A549 (cell line): Measurements from ENCODE around the gene NHERF1. TPM values are rescaled to one million over a fixed set of nuclear protein-coding genes. Genes with fewer than 3 reads are reported as not detected.

Experiments
- ATAC-seq, 2 experiments: fragments of 200-7000 bp in 1 of 2; fragments of >200 bp in 1 of 2; cut with Nextera tagmentation in 1 of 2; cut with Tn5 transposase in 1 of 2; 3 replicates each; pipeline versions ENCODE4 v1.8.0 to v1.9.1; 2018 to 2020; ENCODE audit warnings: mild to moderate bottlenecking in 1 of 2, moderate library complexity in 1 of 2
- CTCF ChIA-PET: fragments of 300-600 bp; sonication (Branson Sonifier 250); formaldehyde crosslinking; extraction: SDS; loops from one replicate; lab custom pipeline; 2021; ENCODE audit warnings: antibody characterized with exemption, inconsistent platforms; lab: Yijun Ruan, JAX
- POLR2A ChIA-PET: fragments of 350-600 bp; formaldehyde crosslinking; extraction: SDS; loops from one replicate; lab custom pipeline; 2021; ENCODE audit warnings: antibody characterized with exemption, inconsistent platforms; lab: Yijun Ruan, JAX
- DNase-seq, 2 experiments: peaks; one replicate each; pipeline versions ENCODE4 v3.0.0 to v3.0.0-alpha.2; 2011 to 2016; ENCODE audit warnings: low read depth in 1 of 2, low spot score in 1 of 2
- FAIRE-seq: peaks from 2 replicates; lab custom pipeline; 2011; peaks lifted over from hg19 to GRCh38; lab: Jason Lieb, UNC
- H3K27ac ChIP-seq, 2 experiments: fragments of >200 bp; sonication (Bioruptor Twin); formaldehyde crosslinking; 3 replicates each; pipeline ENCODE4 v1.5.1; 2016 to 2017
- H3K4me1 ChIP-seq: fragments of >200 bp; sonication (Bioruptor Twin); formaldehyde crosslinking; 3 replicates; pipeline ENCODE4 v1.6.1; 2016
- H3K4me2 ChIP-seq: fragments of >200 bp; sonication (Bioruptor Twin); formaldehyde crosslinking; 3 replicates; pipeline ENCODE4 v1.6.1; 2016
- H3K4me3 ChIP-seq: fragments of >200 bp; sonication (Bioruptor Twin); formaldehyde crosslinking; 3 replicates; pipeline ENCODE4 v1.5.1; 2016
- H3K9me3 ChIP-seq: fragments of >200 bp; sonication (Bioruptor Twin); formaldehyde crosslinking; 3 replicates; pipeline ENCODE4 v1.6.1; 2016
- BHLHE40 ChIP-seq: IDR thresholded peaks from 2 replicates; pipeline ENCODE4 v1.6.1; 2012; ENCODE audit warnings: low read depth, low read length, inconsistent platforms
- EHF ChIP-seq: fragments of 250-450 bp; sonication (Bioruptor Pico); IDR thresholded peaks from 2 replicates; pipeline ENCODE4 v1.5.0; 2020; ENCODE audit warnings: mild to moderate bottlenecking
- ESRRA ChIP-seq: fragments of 150-350 bp; IDR thresholded peaks from 2 replicates; pipeline ENCODE4 v1.6.1; 2014; ENCODE audit warnings: mild to moderate bottlenecking, low read length, borderline replicate concordance
- FOSB ChIP-seq: fragments of 250-450 bp; sonication (Bioruptor Pico); IDR thresholded peaks from 2 replicates; pipeline ENCODE4 v1.5.0; 2020; ENCODE audit warnings: mild to moderate bottlenecking, moderate library complexity
- FOSL2 ChIP-seq, 2 experiments: fragments of 450-650 bp in 1 of 2; fragments of >200 bp in 1 of 2; sonication (Bioruptor Twin) in 1 of 2; formaldehyde crosslinking; IDR thresholded peaks; 2 replicates each; pipeline versions ENCODE4 v1.5.0 to v1.6.1; 2016 to 2020; ENCODE audit warnings: mild to moderate bottlenecking in 1 of 2, moderate library complexity in 1 of 2
- GATA3 ChIP-seq: IDR thresholded peaks from 2 replicates; pipeline ENCODE4 v1.6.1; 2012; ENCODE audit warnings: borderline replicate concordance
- HDAC2 ChIP-seq: fragments of 200-600 bp; sonication (generic); IDR thresholded peaks from 2 replicates; pipeline ENCODE4 v1.6.1; 2016
- RAD21 ChIP-seq, 2 experiments: fragments of >200 bp in 1 of 2; sonication (Bioruptor Twin) in 1 of 2; formaldehyde crosslinking in 1 of 2; IDR thresholded peaks in 1 of 2; conservative IDR thresholded peaks in 1 of 2; 2 replicates in 1 of 2; 3 replicates in 1 of 2; pipeline ENCODE4 v1.6.1; 2012 to 2018; ENCODE audit warnings: inconsistent platforms in 1 of 2
- SMC3 ChIP-seq: fragments of >200 bp; sonication (Bioruptor Twin); formaldehyde crosslinking; IDR thresholded peaks from 3 replicates; pipeline ENCODE4 v1.6.1; 2018; ENCODE audit warnings: inconsistent platforms
- TP53 ChIP-seq: fragments of 250-450 bp; sonication (Bioruptor Pico); IDR thresholded peaks from 2 replicates; pipeline ENCODE4 v1.5.0; 2021; ENCODE audit warnings: mild to moderate bottlenecking, moderate library complexity
- WGBS: methylation state at CpG from one replicate; pipeline ENCODE4 v1.1.6; 2017; ENCODE audit errors: missing lambda C conversion rate; 5-methylcytosine and 5-hydroxymethylcytosine counted together
- polyA plus RNA-seq, 4 experiments: library from polyadenylated mRNA; depleted of rRNA in 3 of 4; stranded (reverse); fragments of >200 nt; fragmentation: RNase III in 1 of 4; extraction: RNeasy Plus Mini Kit Qiagen cat#74134 plus additional on column Dnase treatment in 1 of 4; gene quantifications; 2 replicates in 3 of 4; 3 replicates in 1 of 4; pipeline ENCODE4 v1.2.3, GENCODE V29; 2011 to 2017
- TF ChIP-seq, protein P1 (sequence below): IDR thresholded peaks from 2 replicates; pipeline ENCODE4 v1.6.1; 2012
- TF ChIP-seq, protein P2 (sequence below): fragments of >200 bp; sonication (Bioruptor Twin); formaldehyde crosslinking; IDR thresholded peaks from 3 replicates; pipeline ENCODE4 v1.5.1; 2016

The NHERF1 gene
- polyA plus RNA-seq, 2 of the 4 experiments (the other 2 are of a cell fraction), result 41.5 to 51.5 TPM

DNA sequence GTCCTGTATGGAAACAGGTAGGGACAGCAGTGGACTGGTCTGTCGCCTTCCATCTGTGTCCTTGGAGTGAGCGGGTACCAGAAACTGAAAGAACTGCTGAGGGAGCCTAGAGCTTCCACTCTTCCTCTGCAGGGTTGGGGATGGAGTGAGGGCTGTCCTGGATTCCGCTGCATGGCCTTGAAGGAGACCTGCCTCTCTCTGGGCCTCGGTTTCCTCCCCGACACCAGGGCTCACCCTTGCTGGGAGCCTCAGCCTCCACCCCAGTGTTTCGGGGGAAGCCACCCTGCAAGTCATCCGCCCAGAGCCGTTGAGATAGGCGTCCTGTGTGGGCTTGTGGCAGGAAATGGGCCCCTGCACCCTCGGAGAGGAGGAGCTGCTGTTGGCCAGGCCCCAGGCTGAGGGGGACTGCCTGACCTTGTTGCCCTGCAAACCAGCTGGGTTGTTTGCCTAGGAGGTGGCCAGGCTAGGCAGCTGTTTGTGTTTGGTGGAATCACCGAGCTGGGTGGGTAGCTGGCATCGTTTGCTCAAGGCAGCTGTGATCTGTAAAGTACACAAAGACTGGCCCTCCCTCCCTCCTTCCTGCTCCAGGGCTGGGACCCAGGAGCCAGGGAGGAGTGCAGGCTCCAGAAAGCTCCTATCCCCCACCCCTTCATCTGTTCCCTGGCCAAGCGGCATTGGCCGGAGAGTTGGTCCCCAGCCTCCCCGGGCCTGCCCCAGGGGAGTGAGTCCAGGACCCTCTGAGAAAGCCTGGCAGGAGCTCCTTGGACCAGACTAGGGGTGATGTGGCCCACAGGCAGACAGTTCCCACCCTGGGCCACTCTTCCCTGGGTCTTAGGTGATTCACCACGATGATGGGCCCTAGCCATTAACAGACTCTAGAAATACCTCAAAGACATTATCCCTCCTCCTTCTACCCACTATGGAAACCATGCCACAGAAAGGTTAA is 10.1 kb upstream of the NHERF1 start:
- H3K27ac ChIP-seq, result peak overlapping the region; percentile 54 to 83
- POLR2A ChIA-PET, result interaction anchor here (0.7 to 1.6 kb wide), 5 partner anchors 9 to 124 kb away, joined by 3 to 8 read pairs (median 4); no protein-coding TSS in a partner anchor
- peak; percentile 4 to 55; a peak in 3 of 6 replicates for ATAC-seq
- WGBS, result 34% methylated on average over 15 of the region's 16 CpGs
- H3K4me3 ChIP-seq, result peak overlapping the region; percentile 40
- DNase-seq, result peak in 1 of 2 experiments; percentile 81
- CTCF ChIA-PET, result interaction anchor here (0.6 to 7.8 kb wide), 40 partner anchors 8 to 281 kb away, joined by 3 to 145 read pairs (median 4); partner anchors contain the start of genes CD300H, NAT9 and NHERF1
- no peak for FAIRE-seq
- H3K9me3 ChIP-seq, result no peaks in the 10 kb centered on the region
- peak overlapping the region; percentile 86 for H3K4me2 ChIP-seq
- TF ChIP-seq GATA3 (peak; percentile 66), HDAC2 (no peak)
- TF ChIP-seq, protein P1, sequence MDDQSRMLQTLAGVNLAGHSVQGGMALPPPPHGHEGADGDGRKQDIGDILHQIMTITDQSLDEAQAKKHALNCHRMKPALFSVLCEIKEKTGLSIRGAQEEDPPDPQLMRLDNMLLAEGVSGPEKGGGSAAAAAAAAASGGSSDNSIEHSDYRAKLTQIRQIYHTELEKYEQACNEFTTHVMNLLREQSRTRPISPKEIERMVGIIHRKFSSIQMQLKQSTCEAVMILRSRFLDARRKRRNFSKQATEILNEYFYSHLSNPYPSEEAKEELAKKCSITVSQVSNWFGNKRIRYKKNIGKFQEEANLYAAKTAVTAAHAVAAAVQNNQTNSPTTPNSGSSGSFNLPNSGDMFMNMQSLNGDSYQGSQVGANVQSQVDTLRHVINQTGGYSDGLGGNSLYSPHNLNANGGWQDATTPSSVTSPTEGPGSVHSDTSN, result peak; percentile 68; the same call in 1 of the 2 replicates
- H3K4me1 ChIP-seq, result peaks cover 42% of the 10 kb centered on the region

DNA sequence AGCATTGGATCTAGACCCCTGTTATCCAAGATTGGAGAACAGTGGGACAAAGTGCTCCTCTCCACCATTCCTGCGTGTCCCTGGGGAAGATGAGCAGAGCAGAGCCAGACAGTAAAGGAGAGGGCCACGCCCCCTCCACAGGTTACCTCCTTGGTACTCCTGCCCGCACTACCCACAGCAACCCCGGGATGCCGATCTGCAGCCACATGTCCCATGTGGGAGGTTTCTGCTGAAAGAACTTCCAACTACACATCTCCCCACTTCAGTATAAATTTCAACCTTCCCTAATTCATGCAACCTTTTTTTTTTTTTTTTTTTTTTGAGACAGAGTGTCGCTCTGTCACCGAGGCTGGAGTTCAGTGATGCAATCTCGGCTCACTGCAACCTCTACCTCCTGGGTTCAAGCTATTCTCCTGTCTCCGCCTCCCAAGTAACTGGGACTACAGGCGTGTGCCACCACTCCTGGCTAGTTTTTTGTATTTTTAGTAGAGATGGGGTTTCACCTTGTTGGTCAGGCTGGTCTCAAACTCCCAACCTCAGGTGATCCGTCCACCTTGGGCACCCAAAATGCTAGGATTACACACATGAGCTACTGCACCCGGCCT is 9.1 kb upstream of the NHERF1 start:
- 79% methylated on average over 12 of the region's 12 CpGs for WGBS
- H3K4me2 ChIP-seq, result peak overlapping the region; percentile 86
- no peaks in the 10 kb centered on the region for H3K9me3 ChIP-seq
- H3K4me3 ChIP-seq, result no peak overlapping the region
- FAIRE-seq, result no peak
- no peak for ATAC-seq
- POLR2A ChIA-PET, result no interaction called here
- H3K4me1 ChIP-seq, result peaks cover 38% of the 10 kb centered on the region
- DNase-seq, result no peak
- CTCF ChIA-PET, result interaction anchor here (0.6 to 7.8 kb wide), 12 partner anchors 7 to 219 kb away, joined by 4 to 145 read pairs (median 24); partner anchors contain the start of genes CD300H, NAT9 and NHERF1
- peak overlapping the region; percentile 44 to 62; a peak in 4 of 6 replicates for H3K27ac ChIP-seq
- TF ChIP-seq ESRRA (no peak), FOSB (CRISPR knock-in tag) (no peak), RAD21 (conservative IDR thresholded peaks at IDR 0.05 in 1 of 2, IDR thresholded peaks at IDR 0.05 in 1 of 2) (no peak), EHF (CRISPR knock-in tag) (no peak)
- TF ChIP-seq, all 56 proteins: peak for 0

DNA sequence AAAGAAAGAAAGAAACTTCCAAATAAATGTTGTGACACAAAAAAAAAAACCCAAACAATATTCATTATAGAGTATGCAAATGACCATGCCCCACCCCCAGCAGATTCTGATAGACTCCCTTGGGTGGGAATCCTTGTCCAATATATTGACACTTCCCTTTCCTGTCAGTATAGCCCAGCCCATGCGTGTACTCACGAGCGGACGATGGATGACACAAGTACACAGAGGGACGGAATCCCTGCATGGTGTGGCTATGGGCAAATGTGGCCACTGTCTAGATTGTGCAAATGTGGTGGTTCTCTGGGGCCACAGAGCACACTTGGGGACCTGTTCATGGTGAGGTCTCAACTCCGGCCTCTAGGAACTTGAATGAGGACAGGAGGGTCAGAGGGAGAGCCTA is 8.3 kb upstream of the NHERF1 start:
- Histone ChIP-seq H3K4me3 (no peak overlapping the region), H3K27ac (no peak overlapping the region), H3K4me1 (peaks cover 38% of the 10 kb centered on the region), H3K4me2 (no peak overlapping the region), H3K9me3 (no peaks in the 10 kb centered on the region)
- ATAC-seq (no peak), FAIRE-seq (no peak), DNase-seq (no peak)
- ChIA-PET CTCF (interaction anchor here (5.9 to 7.8 kb wide), 2 partner anchors 32 to 51 kb away, joined by 28 to 107 read pairs; partner anchors contain the start of gene NAT9), POLR2A (no interaction called here)
- 88% methylated on average over 6 of the region's 6 CpGs for WGBS
- TF ChIP-seq, protein P2, sequence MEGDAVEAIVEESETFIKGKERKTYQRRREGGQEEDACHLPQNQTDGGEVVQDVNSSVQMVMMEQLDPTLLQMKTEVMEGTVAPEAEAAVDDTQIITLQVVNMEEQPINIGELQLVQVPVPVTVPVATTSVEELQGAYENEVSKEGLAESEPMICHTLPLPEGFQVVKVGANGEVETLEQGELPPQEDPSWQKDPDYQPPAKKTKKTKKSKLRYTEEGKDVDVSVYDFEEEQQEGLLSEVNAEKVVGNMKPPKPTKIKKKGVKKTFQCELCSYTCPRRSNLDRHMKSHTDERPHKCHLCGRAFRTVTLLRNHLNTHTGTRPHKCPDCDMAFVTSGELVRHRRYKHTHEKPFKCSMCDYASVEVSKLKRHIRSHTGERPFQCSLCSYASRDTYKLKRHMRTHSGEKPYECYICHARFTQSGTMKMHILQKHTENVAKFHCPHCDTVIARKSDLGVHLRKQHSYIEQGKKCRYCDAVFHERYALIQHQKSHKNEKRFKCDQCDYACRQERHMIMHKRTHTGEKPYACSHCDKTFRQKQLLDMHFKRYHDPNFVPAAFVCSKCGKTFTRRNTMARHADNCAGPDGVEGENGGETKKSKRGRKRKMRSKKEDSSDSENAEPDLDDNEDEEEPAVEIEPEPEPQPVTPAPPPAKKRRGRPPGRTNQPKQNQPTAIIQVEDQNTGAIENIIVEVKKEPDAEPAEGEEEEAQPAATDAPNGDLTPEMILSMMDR, result no peak
- TF ChIP-seq SMC3 (no peak), FOSL2 (IDR thresholded peaks at IDR 0.05) (no peak), FOSL2 (CRISPR knock-in tag; IDR thresholded peaks at IDR 0.05) (no peak), TP53 (CRISPR knock-in tag) (no peak), BHLHE40 (no peak)
